PC-9 (cell line): ENCODE data around the gene NFATC1.

ENCODE experiments used
- CTCF ChIP-seq: fragments of 200-600 bp; sonication (generic); conservative IDR thresholded peaks from 2 replicates; pipeline ENCODE4 v1.6.1; 2017; ENCODE audit warnings: mixed run types, antibody characterized with exemption, mild to moderate bottlenecking, moderate library complexity
- EZH2 ChIP-seq: fragments of 200-600 bp; sonication (generic); IDR thresholded peaks from 2 replicates; pipeline ENCODE4 v1.8.0; 2017; ENCODE audit warnings: antibody characterized with exemption, low read depth

GRCh38 chr18:79480171-79481045 is 84.7 kb downstream of the NFATC1 start:
- no peak for TF ChIP-seq CTCF
- TF ChIP-seq EZH2 = no peak
